ENCODE results near the gene AGBL3. TPM values are rescaled to one million over a fixed set of nuclear protein-coding genes. Genes with fewer than 3 reads are reported as not detected.

Gene AGBL3
- total and polyA plus RNA-seq, 2 experiments from 2014 or later, result 3.2 to 5.6 TPM

- Mint-ChIP-seq H3K36me3 (ENCODE audit: low read depth) (no peaks in the 10 kb centered on the region; the same call in 2 of the 3 replicates), H3K4me3 (no peak within 1 kb of the TSS), H3K27ac (no peak within 1 kb of the TSS; the same call in 1 of the 2 replicates), H3K27me3 (ENCODE audit: insufficient read depth, low read depth, poor library complexity) (no peaks in the 10 kb centered on the region), H3K4me1 (peaks cover 8% of the 10 kb centered on the region; the same call in 2 of the 3 replicates), H3K9me3 (peaks cover 3% of the 10 kb centered on the region; the same call in 1 of the 3 replicates)
- H3K79me2 ChIP-seq (replicated peaks; ENCODE audit: insufficient read depth), result no peaks in the 10 kb centered on the region
- H3K27ac ChIP-seq (ENCODE audit: low read depth), result no peak within 1 kb of the TSS
- no peaks in the 10 kb centered on the region for H3K36me3 ChIP-seq (ENCODE audit: insufficient read depth)
- no peaks in the 10 kb centered on the region for H3F3A ChIP-seq (replicated peaks; ENCODE audit: low read depth)
- H3K27me3 ChIP-seq (ENCODE audit: insufficient read depth), result no peaks in the 10 kb centered on the region
- peak within 1 kb of the TSS; percentile 21; the same call in 1 of the 2 replicates for H2AFZ ChIP-seq
- H3K9me2 ChIP-seq (ENCODE audit: insufficient read depth), result 0 out of 2 replicates have a peak, but pooled peaks cover 5% of the 10 kb centered on the region
- DNase-seq (ENCODE audit: low spot score) (no peak), ATAC-seq (no peak)
- H4K20me1 ChIP-seq (replicated peaks; ENCODE audit: insufficient read depth), result 0 out of 2 replicates have a peak, but pooled peaks cover 3% of the 10 kb centered on the region
- no peak within 1 kb of the TSS for H3K4me2 ChIP-seq
- TF ChIP-seq, protein P1, sequence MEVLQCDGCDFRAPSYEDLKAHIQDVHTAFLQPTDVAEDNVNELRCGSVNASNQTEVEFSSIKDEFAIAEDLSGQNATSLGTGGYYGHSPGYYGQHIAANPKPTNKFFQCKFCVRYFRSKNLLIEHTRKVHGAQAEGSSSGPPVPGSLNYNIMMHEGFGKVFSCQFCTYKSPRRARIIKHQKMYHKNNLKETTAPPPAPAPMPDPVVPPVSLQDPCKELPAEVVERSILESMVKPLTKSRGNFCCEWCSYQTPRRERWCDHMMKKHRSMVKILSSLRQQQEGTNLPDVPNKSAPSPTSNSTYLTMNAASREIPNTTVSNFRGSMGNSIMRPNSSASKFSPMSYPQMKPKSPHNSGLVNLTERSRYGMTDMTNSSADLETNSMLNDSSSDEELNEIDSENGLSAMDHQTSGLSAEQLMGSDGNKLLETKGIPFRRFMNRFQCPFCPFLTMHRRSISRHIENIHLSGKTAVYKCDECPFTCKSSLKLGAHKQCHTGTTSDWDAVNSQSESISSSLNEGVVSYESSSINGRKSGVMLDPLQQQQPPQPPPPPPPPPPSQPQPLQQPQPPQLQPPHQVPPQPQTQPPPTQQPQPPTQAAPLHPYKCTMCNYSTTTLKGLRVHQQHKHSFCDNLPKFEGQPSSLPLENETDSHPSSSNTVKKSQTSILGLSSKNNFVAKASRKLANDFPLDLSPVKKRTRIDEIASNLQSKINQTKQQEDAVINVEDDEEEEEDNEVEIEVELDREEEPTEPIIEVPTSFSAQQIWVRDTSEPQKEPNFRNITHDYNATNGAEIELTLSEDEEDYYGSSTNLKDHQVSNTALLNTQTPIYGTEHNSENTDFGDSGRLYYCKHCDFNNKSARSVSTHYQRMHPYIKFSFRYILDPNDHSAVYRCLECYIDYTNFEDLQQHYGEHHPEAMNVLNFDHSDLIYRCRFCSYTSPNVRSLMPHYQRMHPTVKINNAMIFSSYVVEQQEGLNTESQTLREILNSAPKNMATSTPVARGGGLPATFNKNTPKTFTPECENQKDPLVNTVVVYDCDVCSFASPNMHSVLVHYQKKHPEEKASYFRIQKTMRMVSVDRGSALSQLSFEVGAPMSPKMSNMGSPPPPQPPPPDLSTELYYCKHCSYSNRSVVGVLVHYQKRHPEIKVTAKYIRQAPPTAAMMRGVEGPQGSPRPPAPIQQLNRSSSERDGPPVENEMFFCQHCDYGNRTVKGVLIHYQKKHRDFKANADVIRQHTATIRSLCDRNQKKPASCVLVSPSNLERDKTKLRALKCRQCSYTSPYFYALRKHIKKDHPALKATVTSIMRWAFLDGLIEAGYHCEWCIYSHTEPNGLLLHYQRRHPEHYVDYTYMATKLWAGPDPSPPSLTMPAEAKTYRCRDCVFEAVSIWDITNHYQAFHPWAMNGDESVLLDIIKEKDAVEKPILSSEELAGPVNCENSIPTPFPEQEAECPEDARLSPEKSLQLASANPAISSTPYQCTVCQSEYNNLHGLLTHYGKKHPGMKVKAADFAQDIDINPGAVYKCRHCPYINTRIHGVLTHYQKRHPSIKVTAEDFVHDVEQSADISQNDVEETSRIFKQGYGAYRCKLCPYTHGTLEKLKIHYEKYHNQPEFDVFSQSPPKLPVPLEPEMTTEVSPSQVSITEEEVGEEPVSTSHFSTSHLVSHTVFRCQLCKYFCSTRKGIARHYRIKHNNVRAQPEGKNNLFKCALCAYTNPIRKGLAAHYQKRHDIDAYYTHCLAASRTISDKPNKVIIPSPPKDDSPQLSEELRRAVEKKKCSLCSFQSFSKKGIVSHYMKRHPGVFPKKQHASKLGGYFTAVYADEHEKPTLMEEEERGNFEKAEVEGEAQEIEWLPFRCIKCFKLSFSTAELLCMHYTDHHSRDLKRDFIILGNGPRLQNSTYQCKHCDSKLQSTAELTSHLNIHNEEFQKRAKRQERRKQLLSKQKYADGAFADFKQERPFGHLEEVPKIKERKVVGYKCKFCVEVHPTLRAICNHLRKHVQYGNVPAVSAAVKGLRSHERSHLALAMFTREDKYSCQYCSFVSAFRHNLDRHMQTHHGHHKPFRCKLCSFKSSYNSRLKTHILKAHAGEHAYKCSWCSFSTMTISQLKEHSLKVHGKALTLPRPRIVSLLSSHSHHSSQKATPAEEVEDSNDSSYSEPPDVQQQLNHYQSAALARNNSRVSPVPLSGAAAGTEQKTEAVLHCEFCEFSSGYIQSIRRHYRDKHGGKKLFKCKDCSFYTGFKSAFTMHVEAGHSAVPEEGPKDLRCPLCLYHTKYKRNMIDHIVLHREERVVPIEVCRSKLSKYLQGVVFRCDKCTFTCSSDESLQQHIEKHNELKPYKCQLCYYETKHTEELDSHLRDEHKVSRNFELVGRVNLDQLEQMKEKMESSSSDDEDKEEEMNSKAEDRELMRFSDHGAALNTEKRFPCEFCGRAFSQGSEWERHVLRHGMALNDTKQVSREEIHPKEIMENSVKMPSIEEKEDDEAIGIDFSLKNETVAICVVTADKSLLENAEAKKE (CRISPR knock-in tag; IDR thresholded peaks at IDR 0.05), result no peak
- no peak for TF ChIP-seq JUNB (IDR thresholded peaks at IDR 0.05; ENCODE audit: unreplicated experiment)
- TF ChIP-seq REST (IDR thresholded peaks at IDR 0.05; ENCODE audit: unreplicated experiment), result no peak
- TF ChIP-seq EZH2 (IDR thresholded peaks at IDR 0.05; ENCODE audit: low read depth, unreplicated experiment), result no peak
- TF ChIP-seq POLR2AphosphoS5 (IDR thresholded peaks at IDR 0.05; ENCODE audit: low read depth), result no peak
- TF ChIP-seq ZNF114 (CRISPR knock-in tag; IDR thresholded peaks at IDR 0.05), result no peak
- TF ChIP-seq ETS1 (IDR thresholded peaks at IDR 0.05), result no peak
- TF ChIP-seq ZNF331 (CRISPR knock-in tag; IDR thresholded peaks at IDR 0.05; ENCODE audit: low read depth), result no peak
- TF ChIP-seq EZH2phosphoT487 (IDR thresholded peaks at IDR 0.05; ENCODE audit: unreplicated experiment), result no peak
- TF ChIP-seq NANOG (IDR thresholded peaks at IDR 0.05; ENCODE audit: borderline replicate concordance), result no peak
- no peak for TF ChIP-seq STAT1 (IDR thresholded peaks at IDR 0.05; ENCODE audit: unreplicated experiment)
- TF ChIP-seq, protein P2, sequence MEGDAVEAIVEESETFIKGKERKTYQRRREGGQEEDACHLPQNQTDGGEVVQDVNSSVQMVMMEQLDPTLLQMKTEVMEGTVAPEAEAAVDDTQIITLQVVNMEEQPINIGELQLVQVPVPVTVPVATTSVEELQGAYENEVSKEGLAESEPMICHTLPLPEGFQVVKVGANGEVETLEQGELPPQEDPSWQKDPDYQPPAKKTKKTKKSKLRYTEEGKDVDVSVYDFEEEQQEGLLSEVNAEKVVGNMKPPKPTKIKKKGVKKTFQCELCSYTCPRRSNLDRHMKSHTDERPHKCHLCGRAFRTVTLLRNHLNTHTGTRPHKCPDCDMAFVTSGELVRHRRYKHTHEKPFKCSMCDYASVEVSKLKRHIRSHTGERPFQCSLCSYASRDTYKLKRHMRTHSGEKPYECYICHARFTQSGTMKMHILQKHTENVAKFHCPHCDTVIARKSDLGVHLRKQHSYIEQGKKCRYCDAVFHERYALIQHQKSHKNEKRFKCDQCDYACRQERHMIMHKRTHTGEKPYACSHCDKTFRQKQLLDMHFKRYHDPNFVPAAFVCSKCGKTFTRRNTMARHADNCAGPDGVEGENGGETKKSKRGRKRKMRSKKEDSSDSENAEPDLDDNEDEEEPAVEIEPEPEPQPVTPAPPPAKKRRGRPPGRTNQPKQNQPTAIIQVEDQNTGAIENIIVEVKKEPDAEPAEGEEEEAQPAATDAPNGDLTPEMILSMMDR (conservative IDR thresholded peaks at IDR 0.05; ENCODE audit: low read depth in 2 of 2), result no peak
- no peaks in the 10 kb centered on the region; the same call in 1 of the 2 replicates for H3K4me1 ChIP-seq (ENCODE audit: insufficient read depth)
- H3K4me3 ChIP-seq, result no peak within 1 kb of the TSS
Observed at GRCh38 chr7:135147899-135148721, 161.8 kb downstream of the AGBL3 start, which contains the start of gene TMEM140. TSS of gene TMEM140 (plus strand) at chr7:135148072. CDS start at chr7:135164442, 16,370 bp downstream.
